ENCODE results near the gene TAF10. TPM values are rescaled to one million over a fixed set of nuclear protein-coding genes. Genes with fewer than 3 reads are reported as not detected.

TAF10 gene
- total RNA-seq, 1 donor from 2014 or later = 205 TPM

DNA sequence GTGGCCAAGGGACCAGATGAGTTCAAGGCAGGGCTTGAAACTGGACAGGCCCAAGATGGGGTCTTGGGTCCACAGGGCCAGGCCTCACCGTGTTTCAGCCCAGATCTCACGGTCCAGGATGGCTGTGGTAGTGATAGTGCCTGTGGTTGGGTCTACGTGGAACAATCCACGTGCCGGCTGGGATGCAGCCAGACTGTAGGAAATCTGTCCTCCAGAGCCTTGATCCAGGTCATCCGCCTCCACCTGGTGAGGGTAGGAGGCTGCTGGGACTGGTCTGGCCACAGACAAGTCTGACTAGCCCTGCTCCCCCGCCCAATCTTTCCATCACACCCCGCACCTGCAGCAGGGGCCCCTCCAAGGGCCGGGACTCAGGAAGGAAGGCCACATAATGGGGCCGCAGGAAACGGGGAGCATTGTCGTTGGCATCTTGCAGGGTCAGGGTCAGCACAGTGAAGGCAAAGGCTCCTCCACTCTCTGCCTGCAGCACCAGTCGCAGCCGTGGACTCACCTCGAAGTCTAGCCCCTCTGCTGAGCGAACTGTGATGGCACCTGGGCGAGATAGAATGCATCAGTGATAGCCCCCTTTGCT, 13.9 kb upstream of the TAF10 start:
- no peak for DNase-seq (ENCODE audit: low read depth)
- TF ChIP-seq, protein P1, sequence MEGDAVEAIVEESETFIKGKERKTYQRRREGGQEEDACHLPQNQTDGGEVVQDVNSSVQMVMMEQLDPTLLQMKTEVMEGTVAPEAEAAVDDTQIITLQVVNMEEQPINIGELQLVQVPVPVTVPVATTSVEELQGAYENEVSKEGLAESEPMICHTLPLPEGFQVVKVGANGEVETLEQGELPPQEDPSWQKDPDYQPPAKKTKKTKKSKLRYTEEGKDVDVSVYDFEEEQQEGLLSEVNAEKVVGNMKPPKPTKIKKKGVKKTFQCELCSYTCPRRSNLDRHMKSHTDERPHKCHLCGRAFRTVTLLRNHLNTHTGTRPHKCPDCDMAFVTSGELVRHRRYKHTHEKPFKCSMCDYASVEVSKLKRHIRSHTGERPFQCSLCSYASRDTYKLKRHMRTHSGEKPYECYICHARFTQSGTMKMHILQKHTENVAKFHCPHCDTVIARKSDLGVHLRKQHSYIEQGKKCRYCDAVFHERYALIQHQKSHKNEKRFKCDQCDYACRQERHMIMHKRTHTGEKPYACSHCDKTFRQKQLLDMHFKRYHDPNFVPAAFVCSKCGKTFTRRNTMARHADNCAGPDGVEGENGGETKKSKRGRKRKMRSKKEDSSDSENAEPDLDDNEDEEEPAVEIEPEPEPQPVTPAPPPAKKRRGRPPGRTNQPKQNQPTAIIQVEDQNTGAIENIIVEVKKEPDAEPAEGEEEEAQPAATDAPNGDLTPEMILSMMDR (conservative IDR thresholded peaks at IDR 0.05; ENCODE audit: low read depth, low read length) = no peak
- H3K4me3 ChIP-seq (ENCODE audit: low read depth, low read length) = no peak overlapping the region

DNA sequence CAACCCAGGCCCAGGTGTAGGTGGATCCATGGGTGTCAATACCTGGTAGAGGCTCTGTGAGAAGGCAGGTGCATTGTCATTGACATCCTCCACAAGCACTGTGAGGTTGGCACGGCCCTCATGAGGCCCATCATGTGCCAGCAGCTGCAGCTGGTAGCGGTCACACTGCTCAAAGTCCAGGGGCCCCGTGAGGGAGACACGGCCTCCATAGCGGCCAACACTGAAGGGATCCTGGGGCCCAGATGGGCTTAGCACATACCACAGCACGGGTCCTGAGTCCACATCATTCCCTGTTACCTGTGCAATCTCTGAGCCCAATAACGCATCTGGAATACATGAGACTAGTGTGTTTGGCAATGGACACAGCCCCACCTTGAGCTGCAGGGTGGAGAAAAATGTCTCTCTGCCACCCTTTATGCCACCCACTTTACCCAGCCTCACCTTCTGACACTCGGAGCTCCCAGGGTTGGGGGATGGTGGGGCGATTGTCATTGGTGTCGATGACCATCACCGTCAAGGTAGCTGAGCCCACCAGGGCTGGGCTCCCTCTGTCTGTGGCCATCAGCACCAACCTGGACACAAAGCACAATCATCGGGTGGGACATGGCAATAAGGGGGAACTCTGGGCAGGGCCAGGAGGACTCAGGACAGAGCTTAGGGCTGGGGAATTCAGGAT, 13.3 kb upstream of the TAF10 start:
- no peak for DNase-seq (ENCODE audit: low read depth)
- TF ChIP-seq, protein P1 (conservative IDR thresholded peaks at IDR 0.05; ENCODE audit: low read depth, low read length) = no peak
- no peak overlapping the region for H3K4me3 ChIP-seq (ENCODE audit: low read depth, low read length)

DNA sequence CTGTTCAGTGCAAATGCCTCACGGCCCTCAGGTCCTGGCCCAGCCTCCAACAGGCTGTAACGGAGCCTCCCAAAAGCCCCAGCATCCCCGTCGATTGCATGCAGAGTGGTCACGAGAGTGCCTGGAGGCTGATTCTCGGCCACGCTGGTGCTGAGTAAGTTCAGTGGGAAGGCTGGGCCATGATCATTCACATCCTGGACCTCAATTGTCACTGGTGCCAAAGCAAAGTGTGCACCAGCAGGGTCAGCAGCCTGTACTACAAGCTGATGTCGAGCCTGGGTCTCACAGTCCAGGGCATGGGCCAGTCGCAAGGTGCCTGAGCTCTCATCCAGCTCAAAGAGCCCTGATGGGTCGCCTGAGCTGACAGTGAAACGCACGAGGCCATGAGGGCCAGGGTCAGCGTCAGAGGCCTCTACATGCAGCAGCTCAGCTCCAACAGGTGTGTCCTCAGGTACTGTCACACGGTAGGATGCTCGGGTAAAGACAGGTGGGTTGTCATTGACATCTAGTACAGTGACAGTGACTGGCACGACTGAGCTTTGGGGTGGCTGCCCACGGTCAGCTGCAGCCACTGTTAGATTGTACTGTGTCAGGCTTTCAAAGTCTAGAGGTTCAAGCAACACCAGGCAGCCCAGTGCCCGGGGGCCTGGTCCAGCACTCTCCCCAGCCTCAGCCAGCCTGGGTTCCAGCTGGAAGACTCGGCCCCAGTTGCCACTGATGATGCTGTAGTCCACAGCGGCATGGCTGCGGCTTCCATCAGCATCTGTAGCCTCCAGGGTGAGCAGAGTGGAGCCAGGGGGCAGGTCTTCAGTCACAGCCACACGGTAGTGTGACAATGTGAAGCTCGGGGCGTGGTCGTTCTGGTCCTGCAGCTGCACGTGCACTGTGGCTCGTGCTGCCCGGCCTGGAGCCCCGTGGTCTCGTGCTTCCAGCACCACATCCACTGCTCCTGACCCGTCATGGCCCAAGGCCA, 11.7 kb upstream of the TAF10 start:
- no peak for DNase-seq (ENCODE audit: low read depth)
- H3K4me3 ChIP-seq (ENCODE audit: low read depth, low read length) = no peak overlapping the region
- TF ChIP-seq, protein P1 (conservative IDR thresholded peaks at IDR 0.05; ENCODE audit: low read depth, low read length) = no peak

DNA sequence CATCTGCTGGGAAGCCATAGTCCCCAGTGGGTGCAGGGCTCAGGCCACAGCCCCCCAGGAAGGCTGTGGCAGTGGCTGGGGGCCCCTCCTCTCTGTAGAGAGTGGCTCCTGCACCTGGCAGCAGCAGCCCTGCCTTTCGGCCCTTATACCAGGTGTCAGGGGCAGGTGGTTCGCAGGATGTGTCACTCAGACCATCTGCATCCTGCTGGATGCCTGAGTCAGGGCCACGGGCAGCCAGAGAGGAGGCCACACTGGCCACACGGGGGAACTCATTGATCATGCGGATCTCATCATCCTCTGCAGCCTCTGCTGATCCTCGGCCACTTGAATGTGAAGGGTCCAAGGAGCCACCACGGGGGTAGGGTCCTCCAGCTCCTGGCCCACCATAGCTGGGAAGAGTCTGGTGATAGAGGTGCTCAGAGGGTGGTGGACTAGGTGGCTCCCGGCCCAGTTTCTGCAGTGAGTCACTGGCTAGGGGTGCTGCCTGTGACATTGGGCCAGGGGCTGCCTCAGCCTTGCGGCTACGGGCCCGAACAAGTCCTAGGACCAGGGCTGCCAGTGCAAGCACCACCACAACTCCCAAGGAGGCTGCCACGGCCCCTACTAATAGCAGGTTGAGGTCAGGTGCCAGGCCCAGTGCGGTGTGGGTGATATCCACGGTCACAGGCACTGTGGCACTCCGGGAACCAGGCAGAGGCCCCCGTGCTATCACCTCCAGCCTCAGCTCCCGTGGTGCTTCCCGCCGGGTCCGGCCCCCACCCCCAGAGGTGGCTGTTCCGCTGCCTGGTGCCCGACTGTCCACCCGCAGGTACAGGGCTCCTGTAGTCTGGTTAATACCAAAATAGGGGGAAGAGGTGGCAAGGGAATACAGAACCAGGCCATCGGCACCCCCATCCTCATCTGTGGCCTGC, 10.5 kb upstream of the TAF10 start:
- H3K4me3 ChIP-seq (ENCODE audit: low read depth, low read length) = no peak overlapping the region
- DNase-seq (ENCODE audit: low read depth) = no peak
- TF ChIP-seq, protein P1 (conservative IDR thresholded peaks at IDR 0.05; ENCODE audit: low read depth, low read length) = no peak

DNA sequence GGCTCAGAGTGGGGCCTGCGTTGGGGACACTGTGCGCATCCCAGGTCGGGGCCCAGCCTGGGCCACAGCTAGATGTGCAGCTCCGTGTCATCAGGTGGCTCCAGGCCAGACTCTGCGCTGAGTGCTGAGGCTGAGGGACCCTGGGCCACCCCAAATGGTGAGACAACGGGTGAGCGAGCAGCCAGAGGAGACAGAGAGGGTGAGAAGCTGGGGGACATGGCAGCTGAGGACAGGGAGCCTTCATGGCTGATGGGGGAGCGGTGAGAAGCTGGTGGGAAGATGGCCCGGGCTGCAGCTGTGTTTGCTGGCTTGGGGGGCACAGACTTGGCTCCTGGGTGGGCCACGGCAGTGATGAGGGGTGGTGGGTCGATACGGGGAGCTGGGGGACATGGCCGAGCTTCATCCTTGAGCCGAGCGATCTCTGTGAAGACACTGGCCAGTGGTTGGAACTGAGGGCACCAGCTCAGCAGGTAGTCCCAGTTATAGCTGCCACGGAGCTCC, 9.7 kb upstream of the TAF10 start:
- TF ChIP-seq, protein P1 (conservative IDR thresholded peaks at IDR 0.05; ENCODE audit: low read depth, low read length) = no peak
- no peak for DNase-seq (ENCODE audit: low read depth)
- no peak overlapping the region for H3K4me3 ChIP-seq (ENCODE audit: low read depth, low read length)

DNA sequence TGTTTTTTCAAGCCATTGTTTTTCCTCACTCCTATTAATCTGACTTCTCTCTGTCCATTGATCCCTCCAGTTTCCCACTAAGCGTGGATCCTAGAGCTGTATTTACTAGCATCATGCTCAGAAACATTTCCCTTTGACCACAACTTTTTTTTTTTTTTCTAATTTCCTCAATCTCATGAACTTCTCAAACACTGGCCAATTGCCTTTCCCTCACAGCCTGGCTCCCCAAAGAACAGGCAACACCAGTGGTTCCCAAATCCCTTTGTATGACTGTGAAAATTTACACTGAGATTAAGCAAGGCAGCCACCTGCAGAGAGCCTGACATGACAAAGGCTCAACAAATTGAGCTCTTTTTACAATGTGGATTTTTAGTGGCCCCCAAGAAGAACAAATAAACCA, 8.6 kb upstream of the TAF10 start:
- TF ChIP-seq, protein P1 (conservative IDR thresholded peaks at IDR 0.05; ENCODE audit: low read depth, low read length) = no peak
- DNase-seq (ENCODE audit: low read depth) = no peak
- no peak overlapping the region for H3K4me3 ChIP-seq (ENCODE audit: low read depth, low read length)

Measured in epithelial cell of proximal tubule (primary cell).